Prostate gland (tissue), 2 donors: ENCODE measurements around the gene RPS6KA2. TPM values are rescaled to one million over a fixed set of nuclear protein-coding genes. Genes with fewer than 3 reads are reported as not detected.

Experiments
- DNase-seq: peaks from one replicate; pipeline ENCODE4 v3.0.0-alpha.2; 2019; ENCODE audit warnings: low spot score
- H3K27ac ChIP-seq, 2 donors: fragments of 200-600 bp; sonication (generic); 2 replicates each; pipeline ENCODE4 v1.5.1; 2017 to 2019
- H3K27me3 ChIP-seq: fragments of 200-600 bp; sonication (generic); replicated peaks from 2 replicates; pipeline ENCODE4 v1.5.1; 2019; ENCODE audit not compliant: insufficient read depth
- H3K36me3 ChIP-seq, 2 donors: fragments of 200-600 bp; sonication (generic); 1 replicate in 1 of 2; 2 replicates in 1 of 2; pipeline versions ENCODE4 v1.5.1 to v1.8.1; 2017 to 2019
- H3K4me1 ChIP-seq: fragments of 200-600 bp; sonication (generic); replicated peaks from 2 replicates; pipeline ENCODE4 v1.5.1; 2019
- H3K4me3 ChIP-seq, 2 donors: fragments of 200-600 bp; sonication (generic); 2 replicates each; pipeline ENCODE4 v1.5.1; 2017 to 2019
- H3K9me3 ChIP-seq: fragments of 200-600 bp; sonication (generic); 2 replicates; pipeline ENCODE4 v1.5.1; 2017
- CTCF ChIP-seq, 4 experiments: fragments of 200-600 bp in 2 of 4; fragments of 450-650 bp in 2 of 4; sonication (generic) in 2 of 4; IDR thresholded peaks; 1 replicate in 3 of 4; 2 replicates in 1 of 4; pipeline ENCODE4 v1.5.1; 2016 to 2019; ENCODE audit warnings: antibody characterized with exemption in 4 of 4, mild to moderate bottlenecking in 2 of 4, moderate library complexity in 2 of 4
- POLR2A ChIP-seq: fragments of 450-650 bp; IDR thresholded peaks from one replicate; pipeline ENCODE4 v1.6.1; 2016; ENCODE audit warnings: antibody characterized with exemption, mild to moderate bottlenecking
- POLR2AphosphoS5 ChIP-seq: sonication (generic); formaldehyde crosslinking; IDR thresholded peaks from one replicate; pipeline ENCODE4 v1.6.1; 2017; ENCODE audit warnings: antibody characterized with exemption
- WGBS: methylation state at CpG from one replicate; pipeline ENCODE4 v1.1.5; 2018; 5-methylcytosine and 5-hydroxymethylcytosine counted together
- intact Hi-C: fragments of 100-400 bp; cut with DNase I; formaldehyde crosslinking; loops from one replicate; pipeline ENCODE4 v1.14.2; 2022
- total RNA-seq, 2 donors: library from RNA; depleted of rRNA; stranded (reverse); fragments of >200 nt; gene quantifications; one replicate each; pipeline ENCODE4 v1.1.0, GENCODE V29; 2016

Gene RPS6KA2
- total RNA-seq, 2 donors from 2014 or later = 32.2 to 44.3 TPM

- peaks cover 0 to 6% of the 10 kb centered on the region in 2 donors for H3K36me3 ChIP-seq
- 92% methylated on average over 14 of the region's 14 CpGs for WGBS
These were observed 150.9 kb downstream of the RPS6KA2 start for GRCh38 chr6:166476061-166476591.

GRCh38 chr6:166474721-166475565 lies 152.1 kb downstream of the RPS6KA2 start:
- Histone ChIP-seq H3K4me3 (no peak overlapping the region), H3K27me3 (no peaks in the 10 kb centered on the region), H3K4me1 (no peaks in the 10 kb centered on the region), H3K27ac (no peak overlapping the region), H3K9me3 (no peaks in the 10 kb centered on the region), H3K36me3 (peaks cover 0 to 6% of the 10 kb centered on the region in 2 donors)
- TF ChIP-seq POLR2AphosphoS5 = no peak
- TF ChIP-seq CTCF (IDR thresholded peaks at IDR 0.05) = no peak
- TF ChIP-seq POLR2A = no peak
- intact Hi-C loops = no loop called here
- no peak for DNase-seq
- 73% methylated on average over 26 of the region's 26 CpGs for WGBS

More at GRCh38 chr6:166476061-166476591, 150.9 kb downstream of the RPS6KA2 start:
- TF ChIP-seq POLR2AphosphoS5 = no peak
- TF ChIP-seq CTCF (IDR thresholded peaks at IDR 0.05) = no peak
- no peak for TF ChIP-seq POLR2A
- intact Hi-C loops = no loop called here
- no peak for DNase-seq
- Histone ChIP-seq H3K4me1 (no peaks in the 10 kb centered on the region), H3K4me3 (no peak overlapping the region), H3K9me3 (no peaks in the 10 kb centered on the region), H3K27ac (no peak overlapping the region), H3K27me3 (no peaks in the 10 kb centered on the region)

- Histone ChIP-seq H3K4me1 (no peaks in the 10 kb centered on the region), H3K36me3 (peaks cover 0 to 6% of the 10 kb centered on the region in 2 donors), H3K9me3 (no peaks in the 10 kb centered on the region), H3K27me3 (no peaks in the 10 kb centered on the region), H3K27ac (no peak overlapping the region), H3K4me3 (no peak overlapping the region)
- no peak for TF ChIP-seq CTCF (IDR thresholded peaks at IDR 0.05)
- TF ChIP-seq POLR2AphosphoS5 = no peak
- TF ChIP-seq POLR2A = no peak
- intact Hi-C loops = no loop called here
- WGBS = 79% methylated on average over 12 of the region's 12 CpGs
- DNase-seq = no peak
These were observed 153.0 kb downstream of the RPS6KA2 start for GRCh38 chr6:166473886-166474571.

GRCh38 chr6:166472636-166473035 lies 154.4 kb downstream of the RPS6KA2 start:
- no peak for DNase-seq
- TF ChIP-seq POLR2A (no peak), POLR2AphosphoS5 (no peak), CTCF (IDR thresholded peaks at IDR 0.05) (no peak)
- peaks cover 0 to under 1% of the 10 kb centered on the region in 2 donors for H3K36me3 ChIP-seq
- no peaks in the 10 kb centered on the region for H3K27me3 ChIP-seq
- no peak overlapping the region for H3K27ac ChIP-seq
- H3K9me3 ChIP-seq = no peaks in the 10 kb centered on the region
- intact Hi-C loops = no loop called here
- no peaks in the 10 kb centered on the region for H3K4me1 ChIP-seq
- 91% methylated on average over 12 of the region's 12 CpGs for WGBS
- no peak overlapping the region for H3K4me3 ChIP-seq
